K562 (cell line): ENCODE measurements around the gene SNX9. TPM values are rescaled to one million over a fixed set of nuclear protein-coding genes. Genes with fewer than 3 reads are reported as not detected.

Source experiments
- ATAC-seq: fragments of 200-7000 bp; cut with Tn5 transposase; 3 replicates; pipeline ENCODE4 v1.9.1; 2020; ENCODE audit warnings: moderate library complexity
- BruUV-seq: library from RNA; stranded (reverse); fragments of 400-500 nt; replicated peaks from 2 replicates; lab custom pipeline; 2021; lab: Mats Ljungman, UMichigan
- CTCF ChIA-PET: fragments of 300-600 bp; formaldehyde crosslinking; extraction: SDS; loops from one replicate; lab custom pipeline; 2021; ENCODE audit warnings: low intra/inter-chr PET ratio; lab: Yijun Ruan, JAX
- POLR2A ChIA-PET: fragments of 300-600, 350-650 bp; sonication (Branson Sonifier 250); formaldehyde crosslinking; extraction: SDS; loops from one replicate; lab custom pipeline; 2021; ENCODE audit warnings: antibody characterized with exemption, inconsistent platforms; lab: Yijun Ruan, JAX
- DNase-seq, 4 experiments: peaks; one replicate each; pipeline versions ENCODE4 v3.0.0 to v3.0.0-alpha.2; 2011 to 2018; ENCODE audit warnings: low spot score in 3 of 4, mixed read lengths in 3 of 4; ENCODE audit errors: extremely low read depth in 1 of 4
- FAIRE-seq: peaks from 2 replicates; lab custom pipeline; 2011; peaks lifted over from hg19 to GRCh38; lab: Jason Lieb, UNC
- H2AFZ ChIP-seq: 2 replicates; pipeline ENCODE4 v1.6.0; 2011; ENCODE audit warnings: low read depth, low read length, control low read depth, inconsistent platforms
- H3K27ac ChIP-seq: fragments of 200-600 bp; 3 replicates; pipeline ENCODE4 v1.8.0; 2011; ENCODE audit warnings: low read depth, mild to moderate bottlenecking, control low read depth, inconsistent platforms, low read length, moderate library complexity, mixed read lengths; ENCODE audit errors: extremely low read depth
- H3K27me3 ChIP-seq, 2 experiments: fragments of 300-600 bp in 1 of 2; 2 replicates in 1 of 2; 3 replicates in 1 of 2; pipeline versions ENCODE4 v1.6.0 to v1.8.0; 2011; ENCODE audit warnings: inconsistent platforms in 2 of 2, low read length in 2 of 2, mild to moderate bottlenecking in 1 of 2, mixed read lengths in 1 of 2, moderate library complexity in 1 of 2; ENCODE audit not compliant: control insufficient read depth in 2 of 2, insufficient read depth in 2 of 2
- H3K36me3 ChIP-seq: fragments of 300-600 bp; 3 replicates; pipeline ENCODE4 v1.8.0; 2011; ENCODE audit warnings: mild to moderate bottlenecking, low read length, inconsistent platforms; ENCODE audit not compliant: control insufficient read depth, insufficient read depth
- H3K4me1 ChIP-seq, 2 experiments: fragments of 200-600 bp in 1 of 2; replicated peaks in 1 of 2; 2 replicates in 1 of 2; 3 replicates in 1 of 2; pipeline versions ENCODE4 v1.5.1 to v1.8.0; 2011; ENCODE audit warnings: inconsistent platforms in 2 of 2, low read length in 2 of 2, mild to moderate bottlenecking in 1 of 2, mixed read lengths in 1 of 2, moderate library complexity in 1 of 2; ENCODE audit not compliant: control insufficient read depth in 2 of 2, insufficient read depth in 2 of 2
- H3K4me2 ChIP-seq: 2 replicates; pipeline ENCODE4 v1.6.1; 2011; ENCODE audit warnings: low read length, control low read depth, inconsistent platforms, mixed read lengths; ENCODE audit not compliant: insufficient read depth
- H3K4me3 ChIP-seq: fragments of 200-600 bp; sonication (generic), shearing (Covaris generic); 2 replicates; pipeline ENCODE4 v1.5.1; 2016; ENCODE audit warnings: control low read depth, inconsistent platforms
- H3K79me2 ChIP-seq: fragments of 200-600 bp; 3 replicates; pipeline ENCODE4 v1.8.0; 2011; ENCODE audit warnings: low read length, inconsistent platforms; ENCODE audit not compliant: control insufficient read depth, insufficient read depth
- H3K9ac ChIP-seq, 2 experiments: 2 replicates each; pipeline versions ENCODE4 v1.6.0 to v1.6.1; 2011; ENCODE audit warnings: low read depth in 2 of 2, low read length in 2 of 2, control low read depth in 1 of 2, inconsistent platforms in 1 of 2, mild to moderate bottlenecking in 1 of 2, mixed read lengths in 1 of 2; ENCODE audit not compliant: insufficient read depth in 1 of 2
- H3K9me1 ChIP-seq: one replicate; pipeline ENCODE4 v1.6.0; 2011; ENCODE audit warnings: inconsistent platforms, mild to moderate bottlenecking, low read length, moderate library complexity; ENCODE audit not compliant: control insufficient read depth, insufficient read depth
- H3K9me3 ChIP-seq: replicated peaks from 2 replicates; pipeline ENCODE4 v1.5.1; 2011; ENCODE audit warnings: low read depth, low read length, inconsistent platforms; ENCODE audit not compliant: control insufficient read depth, insufficient read depth
- H4K20me1 ChIP-seq: replicated peaks from 2 replicates; pipeline ENCODE4 v1.6.1; 2011; ENCODE audit warnings: low read length, inconsistent platforms, mixed read lengths; ENCODE audit not compliant: control insufficient read depth, insufficient read depth
- CBX3 ChIP-seq, 2 experiments: IDR thresholded peaks; 1 replicate in 1 of 2; 2 replicates in 1 of 2; pipeline ENCODE4 v1.6.1; 2012; ENCODE audit warnings: inconsistent platforms in 2 of 2, low read length in 2 of 2, borderline replicate concordance in 1 of 2, control low read depth in 1 of 2
- CREB3L1 ChIP-seq: fragments of 450-650 bp; IDR thresholded peaks from 2 replicates; pipeline ENCODE4 v1.6.1; 2014; ENCODE audit warnings: low read depth, mild to moderate bottlenecking, moderate library complexity, borderline replicate concordance
- CTBP1 ChIP-seq: fragments of 450-650 bp; IDR thresholded peaks from 2 replicates; pipeline ENCODE4 v1.6.1; 2016; ENCODE audit warnings: borderline replicate concordance
- ETS1 ChIP-seq: conservative IDR thresholded peaks from 2 replicates; pipeline ENCODE4 v1.6.1; 2011; ENCODE audit warnings: low read depth, mild to moderate bottlenecking, low read length; ENCODE audit not compliant: control insufficient read depth
- NR2C2 ChIP-seq, 2 experiments: fragments of 200-800 bp in 1 of 2; sonication (Bioruptor generic) in 1 of 2; sonication (generic) in 1 of 2; formaldehyde crosslinking in 1 of 2; IDR thresholded peaks; 2 replicates each; pipeline versions ENCODE4 v1.6.1 to v1.8.0; 2016 to 2022; ENCODE audit warnings: mild to moderate bottlenecking in 1 of 2, missing compliant biosample characterization in 1 of 2, missing genetic modification characterization in 1 of 2, missing genetic modification reagents in 1 of 2
- PRMT5 ChIP-seq: sonication (generic); formaldehyde crosslinking; IDR thresholded peaks from 2 replicates; pipeline ENCODE4 v1.5.0; 2020; ENCODE audit warnings: missing genetic modification reagents
- STAT6 ChIP-seq: sonication (generic); formaldehyde crosslinking; IDR thresholded peaks from 2 replicates; pipeline ENCODE4 v1.8.1; 2023; ENCODE audit warnings: mild to moderate bottlenecking, missing genetic modification reagents
- USF1 ChIP-seq: sonication (generic); formaldehyde crosslinking; IDR thresholded peaks from 2 replicates; pipeline ENCODE4 v1.9.0; 2022; ENCODE audit warnings: mild to moderate bottlenecking, missing genetic modification reagents
- ZBTB34 ChIP-seq: fragments of 250-450 bp; sonication (Bioruptor Pico); IDR thresholded peaks from 2 replicates; pipeline ENCODE4 v1.8.0; 2021; ENCODE audit warnings: mild to moderate bottlenecking, moderate library complexity
- ZBTB7A ChIP-seq: IDR thresholded peaks from 2 replicates; pipeline ENCODE4 v1.6.1; 2011; ENCODE audit warnings: low read depth, mild to moderate bottlenecking, low read length, moderate library complexity, borderline replicate concordance; ENCODE audit not compliant: control insufficient read depth
- WGBS: fragments of 100-300 bp; shearing (Covaris generic); methylation state at CpG from one replicate; pipeline ENCODE4 v1.1.6; 2016; ENCODE audit warnings: low coverage, mixed read lengths; ENCODE audit not compliant: insufficient coverage; ENCODE audit errors: missing lambda C conversion rate; 5-methylcytosine and 5-hydroxymethylcytosine counted together
- in situ Hi-C: fragments of 300-500 bp; cut with MboI; formaldehyde crosslinking; loops from 4 replicates; pipeline ENCODE4 v1.15.0; 2018; ENCODE audit warnings: inconsistent platforms, mixed read lengths
- intact Hi-C: fragments of 100-400 bp; cut with micrococcal nuclease; formaldehyde crosslinking; loops from 2 replicates; pipeline ENCODE4 v1.14.2; 2022
- polyA plus RNA-seq, 8 experiments: library from polyadenylated mRNA; depleted of rRNA in 4 of 8; stranded (reverse) in 5 of 8; unstranded in 3 of 8; fragments of >200 nt; fragmentation: Nextera tagmentation in 2 of 8; fragmentation: Illumina TruSeq in 1 of 8; extraction: Ambion mirVana in 2 of 8; extraction: Trizol in 1 of 8; gene quantifications; 2 replicates each; pipeline versions ENCODE4 v1.2.1 to v1.2.3, GENCODE V29; 2011 to 2014; ENCODE audit warnings: inconsistent platforms in 1 of 8, missing spikeins in 1 of 8
- total RNA-seq, 7 experiments: library from RNA; depleted of rRNA in 6 of 7; stranded (reverse); fragments of >200 nt in 6 of 7; fragmentation: Illumina TruSeq in 2 of 7; extraction: Trizol in 2 of 7; gene quantifications; 2 replicates each; pipeline versions ENCODE4 v1.2.1 to v1.2.3, GENCODE V29; 2011 to 2021; ENCODE audit warnings: low replicate concordance in 1 of 7

Gene SNX9
- total and polyA plus RNA-seq, 9 of the 15 experiments (the other 6 are each of a cell fraction or from before 2014, with no cell fraction given): 6.0 to 81.7 (median 57.1) TPM

GRCh38 chr6:157962601-157963302 lies 139.7 kb downstream of the SNX9 start:
- no peaks in the 10 kb centered on the region for H3K36me3 ChIP-seq
- peaks cover 10 to 18% of the 10 kb centered on the region in 2 experiments for H3K4me1 ChIP-seq
- POLR2A ChIA-PET: interaction anchor here (0.8 to 1.4 kb wide), 3 partner anchors 9 to 170 kb away, joined by 3 read pairs; no protein-coding TSS in a partner anchor
- intact Hi-C loops (no loop called here), in situ Hi-C loops (no loop called here)
- peak; percentile 53 to 77 (median 63) for DNase-seq
- peak; percentile 42 for FAIRE-seq
- peak overlapping the region; percentile 48 for H3K4me2 ChIP-seq
- H3K27me3 ChIP-seq: no peaks in the 10 kb centered on the region
- peak overlapping the region; percentile 63 for H2AFZ ChIP-seq
- H3K4me3 ChIP-seq: no peak overlapping the region
- peak overlapping the region in 1 of 2 experiments; percentile 5; a peak in 1 of 4 replicates for H3K9ac ChIP-seq
- BruUV-seq: no TSS peak
- CTCF ChIA-PET: no interaction called here
- ATAC-seq: peak; percentile 72
- WGBS: 13% methylated on average over 12 of the region's 12 CpGs
- H3K9me3 ChIP-seq: peaks cover 7% of the 10 kb centered on the region; the same call in 1 of the 2 replicates
- no peak overlapping the region for H3K27ac ChIP-seq
- no peaks in the 10 kb centered on the region for H3K79me2 ChIP-seq
- H3K9me1 ChIP-seq: no peaks in the 10 kb centered on the region
- H4K20me1 ChIP-seq: no peaks in the 10 kb centered on the region
- no peak for TF ChIP-seq ZBTB34 (CRISPR knock-in tag)
- TF ChIP-seq NR2C2 (CRISPR knock-in tag; IDR thresholded peaks at IDR 0.05): no peak
- peak; percentile 65; the same call in 1 of the 2 replicates for TF ChIP-seq NR2C2 (tag; IDR thresholded peaks at IDR 0.05)
- no peak for TF ChIP-seq STAT6 (CRISPR knock-in tag)
- peak; percentile 63 for TF ChIP-seq CTBP1
- TF ChIP-seq USF1 (CRISPR knock-in tag): no peak; the same call in 1 of the 2 replicates
- TF ChIP-seq ETS1: no peak
- no peak for TF ChIP-seq PRMT5 (CRISPR knock-in tag)
- TF ChIP-seq CBX3 (IDR thresholded peaks at IDR 0.05; ENCODE audit: borderline replicate concordance in 1 of 2, low read length in 2 of 2): 0 out of 3 replicates have a peak, but pooled peaks of 1 of the 2 experiments have one; percentile 33
- TF ChIP-seq ZBTB7A: no peak
- no peak for TF ChIP-seq CREB3L1
